ENCODE data around the gene PEAK3.

DNA sequence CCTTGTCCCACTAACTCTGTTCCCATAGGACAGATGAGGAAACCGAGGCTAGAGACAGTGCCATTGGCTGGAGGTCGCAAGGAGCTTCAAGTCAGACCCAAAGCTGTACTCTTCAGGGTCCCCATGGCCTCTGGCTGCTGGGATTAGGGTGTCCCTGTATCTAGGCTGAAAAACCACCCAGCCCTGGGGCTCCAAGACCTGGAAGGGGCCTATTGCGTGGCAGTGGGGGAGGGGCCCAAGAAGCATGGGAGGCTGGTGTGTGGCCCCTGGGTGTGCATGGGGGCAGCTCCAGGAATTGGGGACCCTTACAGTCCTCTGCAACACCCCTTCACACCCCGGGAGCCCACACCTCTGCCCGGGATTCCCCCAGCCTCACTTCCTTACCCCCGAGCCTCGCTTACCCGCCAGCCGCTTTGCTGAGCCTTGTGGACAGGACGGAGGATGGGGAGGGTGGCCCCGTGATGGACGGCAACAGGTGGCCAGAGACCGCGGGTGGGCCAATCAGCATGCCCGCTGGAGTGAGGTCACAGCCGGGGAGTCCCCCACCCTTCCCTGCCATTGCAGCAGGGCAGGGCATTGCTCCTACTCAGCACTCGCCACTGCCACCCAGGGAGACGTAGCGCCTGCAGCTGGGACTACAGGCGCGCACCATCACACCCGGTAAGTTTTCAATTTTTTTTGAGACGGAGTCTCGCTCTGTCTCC, 25.8 kb downstream of the PEAK3 start, which contains the start of gene JSRP1:
- no peak for TF ChIP-seq POLR2A (IDR thresholded peaks at IDR 0.05)
- TF ChIP-seq, protein P1, sequence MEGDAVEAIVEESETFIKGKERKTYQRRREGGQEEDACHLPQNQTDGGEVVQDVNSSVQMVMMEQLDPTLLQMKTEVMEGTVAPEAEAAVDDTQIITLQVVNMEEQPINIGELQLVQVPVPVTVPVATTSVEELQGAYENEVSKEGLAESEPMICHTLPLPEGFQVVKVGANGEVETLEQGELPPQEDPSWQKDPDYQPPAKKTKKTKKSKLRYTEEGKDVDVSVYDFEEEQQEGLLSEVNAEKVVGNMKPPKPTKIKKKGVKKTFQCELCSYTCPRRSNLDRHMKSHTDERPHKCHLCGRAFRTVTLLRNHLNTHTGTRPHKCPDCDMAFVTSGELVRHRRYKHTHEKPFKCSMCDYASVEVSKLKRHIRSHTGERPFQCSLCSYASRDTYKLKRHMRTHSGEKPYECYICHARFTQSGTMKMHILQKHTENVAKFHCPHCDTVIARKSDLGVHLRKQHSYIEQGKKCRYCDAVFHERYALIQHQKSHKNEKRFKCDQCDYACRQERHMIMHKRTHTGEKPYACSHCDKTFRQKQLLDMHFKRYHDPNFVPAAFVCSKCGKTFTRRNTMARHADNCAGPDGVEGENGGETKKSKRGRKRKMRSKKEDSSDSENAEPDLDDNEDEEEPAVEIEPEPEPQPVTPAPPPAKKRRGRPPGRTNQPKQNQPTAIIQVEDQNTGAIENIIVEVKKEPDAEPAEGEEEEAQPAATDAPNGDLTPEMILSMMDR (IDR thresholded peaks at IDR 0.05), result no peak

Data from thyroid gland (tissue), 4 donors.